ENCODE measurements around the gene SLC25A19.

Gene SLC25A19

DNA sequence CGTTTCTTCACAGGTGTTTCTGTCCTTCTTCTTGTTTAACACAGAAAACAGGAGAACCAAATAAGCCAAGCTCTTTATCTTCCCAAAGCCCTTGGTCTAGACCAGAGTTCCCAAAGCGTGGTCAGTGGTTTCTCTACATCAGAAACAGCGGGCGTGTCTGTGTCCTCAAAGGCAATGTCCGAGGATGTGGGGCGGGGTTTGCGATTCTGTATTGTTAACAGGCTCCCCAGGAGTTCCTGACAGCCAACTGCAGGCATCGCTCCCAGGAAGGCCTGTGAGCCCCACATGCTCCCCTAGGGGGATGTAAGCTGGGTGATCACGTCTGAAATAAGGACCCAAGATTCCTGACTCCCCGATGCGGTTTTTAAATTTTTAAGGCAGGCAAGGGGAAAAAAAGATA, 28.4 kb upstream of the SLC25A19 start:
- TF ChIP-seq SIN3A (IDR thresholded peaks at IDR 0.05; ENCODE audit: borderline replicate concordance, insufficient read depth, low read length) = no peak
- no peak for TF ChIP-seq FOXP2 (optimal IDR thresholded peaks at IDR 0.05; ENCODE audit: borderline replicate concordance, extremely low read depth, extremely low read length, insufficient read depth)

DNA sequence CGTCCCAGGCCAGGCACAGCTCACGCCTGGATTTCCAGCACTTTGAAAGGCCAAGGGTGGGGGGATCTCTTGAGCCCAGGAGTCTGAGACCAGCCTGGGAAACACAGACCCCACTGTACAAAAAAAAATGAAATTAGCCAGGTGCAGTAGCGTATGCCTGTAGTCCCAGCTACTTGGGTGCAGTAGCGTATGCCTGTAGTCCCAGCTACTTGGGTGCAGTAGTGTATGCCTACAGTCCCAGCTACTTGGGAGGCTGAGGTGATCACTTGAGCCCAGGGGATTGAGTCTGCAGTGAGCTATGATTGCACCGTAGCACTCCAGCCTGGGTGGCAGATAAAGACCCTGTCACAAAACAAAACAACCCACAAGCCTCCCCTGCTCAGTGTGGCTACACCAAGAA, 27.0 kb upstream of the SLC25A19 start:
- TF ChIP-seq FOXP2 (optimal IDR thresholded peaks at IDR 0.05; ENCODE audit: borderline replicate concordance, extremely low read depth, extremely low read length, insufficient read depth) (no peak), TAF1 (IDR thresholded peaks at IDR 0.05; ENCODE audit: borderline replicate concordance, insufficient read depth, low read length) (no peak), SIN3A (IDR thresholded peaks at IDR 0.05; ENCODE audit: borderline replicate concordance, insufficient read depth, low read length) (no peak), POLR2AphosphoS5 (IDR thresholded peaks at IDR 0.05; ENCODE audit: low read depth, low read length) (no peak)
- TF ChIP-seq, protein P1, sequence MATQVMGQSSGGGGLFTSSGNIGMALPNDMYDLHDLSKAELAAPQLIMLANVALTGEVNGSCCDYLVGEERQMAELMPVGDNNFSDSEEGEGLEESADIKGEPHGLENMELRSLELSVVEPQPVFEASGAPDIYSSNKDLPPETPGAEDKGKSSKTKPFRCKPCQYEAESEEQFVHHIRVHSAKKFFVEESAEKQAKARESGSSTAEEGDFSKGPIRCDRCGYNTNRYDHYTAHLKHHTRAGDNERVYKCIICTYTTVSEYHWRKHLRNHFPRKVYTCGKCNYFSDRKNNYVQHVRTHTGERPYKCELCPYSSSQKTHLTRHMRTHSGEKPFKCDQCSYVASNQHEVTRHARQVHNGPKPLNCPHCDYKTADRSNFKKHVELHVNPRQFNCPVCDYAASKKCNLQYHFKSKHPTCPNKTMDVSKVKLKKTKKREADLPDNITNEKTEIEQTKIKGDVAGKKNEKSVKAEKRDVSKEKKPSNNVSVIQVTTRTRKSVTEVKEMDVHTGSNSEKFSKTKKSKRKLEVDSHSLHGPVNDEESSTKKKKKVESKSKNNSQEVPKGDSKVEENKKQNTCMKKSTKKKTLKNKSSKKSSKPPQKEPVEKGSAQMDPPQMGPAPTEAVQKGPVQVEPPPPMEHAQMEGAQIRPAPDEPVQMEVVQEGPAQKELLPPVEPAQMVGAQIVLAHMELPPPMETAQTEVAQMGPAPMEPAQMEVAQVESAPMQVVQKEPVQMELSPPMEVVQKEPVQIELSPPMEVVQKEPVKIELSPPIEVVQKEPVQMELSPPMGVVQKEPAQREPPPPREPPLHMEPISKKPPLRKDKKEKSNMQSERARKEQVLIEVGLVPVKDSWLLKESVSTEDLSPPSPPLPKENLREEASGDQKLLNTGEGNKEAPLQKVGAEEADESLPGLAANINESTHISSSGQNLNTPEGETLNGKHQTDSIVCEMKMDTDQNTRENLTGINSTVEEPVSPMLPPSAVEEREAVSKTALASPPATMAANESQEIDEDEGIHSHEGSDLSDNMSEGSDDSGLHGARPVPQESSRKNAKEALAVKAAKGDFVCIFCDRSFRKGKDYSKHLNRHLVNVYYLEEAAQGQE (IDR thresholded peaks at IDR 0.05; ENCODE audit: insufficient read depth in 1 of 2, low read depth in 2 of 2, low read length in 2 of 2) = no peak

DNA sequence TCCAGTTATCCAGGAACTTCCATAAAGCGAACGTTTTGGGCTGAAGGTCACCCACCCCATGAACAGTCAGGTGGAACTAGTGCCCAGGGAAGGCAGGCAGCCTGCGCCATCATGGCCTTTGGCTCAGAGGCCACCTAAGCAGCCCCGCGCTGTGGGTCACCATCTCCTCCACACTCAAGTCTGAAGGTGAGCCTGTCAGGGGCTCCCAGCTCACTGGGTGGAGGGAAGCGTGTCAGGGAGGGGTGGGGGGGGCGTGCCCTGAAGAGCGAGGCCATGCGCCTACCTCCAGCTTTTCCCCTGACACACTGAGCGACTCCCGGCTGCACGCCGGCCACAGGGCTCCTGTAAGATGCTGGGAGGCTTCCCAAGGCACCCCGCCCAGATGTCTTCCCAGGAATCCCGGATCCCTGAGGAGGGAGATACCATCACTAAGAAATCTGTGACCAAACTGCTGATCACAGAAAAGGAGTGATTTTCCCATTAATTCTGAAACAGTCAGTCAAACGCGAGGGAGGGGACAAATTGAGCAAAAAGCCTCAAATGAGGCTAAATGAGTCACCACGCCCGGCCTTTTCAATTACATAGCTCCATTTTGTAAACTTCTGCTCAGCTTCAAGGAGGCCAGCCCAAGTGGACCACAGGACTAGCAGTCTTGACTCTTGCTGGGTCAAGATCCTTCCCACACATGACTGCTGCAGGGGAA, 26.5 kb upstream of the SLC25A19 start:
- TF ChIP-seq POLR2AphosphoS5 (IDR thresholded peaks at IDR 0.05; ENCODE audit: low read depth, low read length) (no peak), SIN3A (IDR thresholded peaks at IDR 0.05; ENCODE audit: borderline replicate concordance, insufficient read depth, low read length) (no peak), TAF1 (IDR thresholded peaks at IDR 0.05; ENCODE audit: borderline replicate concordance, insufficient read depth, low read length) (no peak), FOXP2 (optimal IDR thresholded peaks at IDR 0.05; ENCODE audit: borderline replicate concordance, extremely low read depth, extremely low read length, insufficient read depth) (no peak)
- TF ChIP-seq, protein P1 (IDR thresholded peaks at IDR 0.05; ENCODE audit: insufficient read depth in 1 of 2, low read depth in 2 of 2, low read length in 2 of 2) = no peak

DNA sequence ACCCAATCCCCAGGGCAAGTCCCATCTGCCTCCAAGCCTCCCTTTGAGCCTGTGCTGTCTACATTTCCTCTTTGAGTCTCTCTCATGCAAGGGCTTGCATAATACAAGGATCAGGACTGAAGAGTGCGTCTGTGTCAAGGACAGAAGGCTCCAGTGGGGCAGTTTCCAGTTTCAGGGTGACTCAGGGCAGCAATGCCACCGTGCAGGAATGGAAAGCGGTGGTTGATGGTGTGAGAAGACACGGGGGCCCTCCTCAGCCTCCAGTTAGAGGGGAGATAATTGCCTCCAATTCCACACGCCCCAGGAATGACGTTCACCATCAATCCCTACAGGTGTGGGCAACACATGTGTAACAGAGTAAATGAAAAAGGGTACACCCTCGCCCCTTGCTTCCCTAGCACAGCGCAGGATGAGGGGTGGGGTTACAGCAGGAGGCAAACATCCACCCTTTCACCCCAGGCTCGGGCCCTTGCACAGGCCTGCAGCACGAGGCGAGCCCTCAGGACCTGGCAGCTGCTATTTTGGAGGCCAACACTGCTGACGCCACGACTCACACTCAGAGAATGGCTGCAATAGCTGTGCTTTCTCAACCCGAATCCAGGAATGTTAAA, 24.8 kb upstream of the SLC25A19 start:
- TF ChIP-seq TAF1 (IDR thresholded peaks at IDR 0.05; ENCODE audit: borderline replicate concordance, insufficient read depth, low read length) = no peak

DNA sequence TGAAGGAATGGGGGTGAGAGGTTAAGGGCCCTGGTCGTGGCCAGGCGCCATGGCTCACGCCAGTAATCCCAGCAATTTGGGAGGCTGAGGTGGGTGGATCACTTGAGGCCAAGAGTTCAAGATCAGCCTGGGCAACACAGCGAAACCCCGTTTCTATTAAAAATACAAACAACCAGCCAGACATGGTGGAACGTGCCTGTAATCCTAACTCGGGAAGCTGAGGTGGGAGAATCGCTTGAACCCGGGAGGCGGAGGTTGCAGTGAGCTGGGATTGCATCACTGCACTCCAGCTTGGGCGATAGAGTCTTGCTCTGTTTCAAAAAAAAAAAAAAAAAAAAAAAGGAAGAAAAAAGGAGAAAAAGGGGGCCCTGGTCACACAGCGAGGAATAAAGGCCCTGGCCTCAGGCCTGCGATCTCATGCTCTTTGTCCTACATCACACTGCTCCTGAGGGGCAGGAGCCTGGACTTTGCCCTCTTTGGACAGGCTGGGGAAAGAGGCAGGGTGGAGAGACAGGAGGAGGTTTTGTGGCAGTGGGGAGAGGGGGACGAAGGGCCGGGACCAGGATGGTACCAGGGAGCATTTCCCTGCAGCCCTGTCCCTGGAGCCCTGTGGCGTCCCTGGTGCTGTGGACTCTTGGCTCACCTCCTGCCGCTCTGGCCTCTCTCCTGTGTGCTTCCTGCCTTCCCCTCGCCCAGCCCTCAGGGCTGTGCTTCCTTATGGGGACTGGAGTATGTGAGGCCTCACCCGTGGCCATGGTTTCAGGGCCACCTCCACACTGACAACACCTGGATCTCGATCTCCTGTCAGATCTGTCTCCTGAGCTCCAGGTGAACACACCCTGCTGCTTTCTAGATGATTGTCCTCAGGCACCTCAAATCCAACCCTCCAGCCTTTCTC, 19.7 kb upstream of the SLC25A19 start:
- TF ChIP-seq TAF1 (IDR thresholded peaks at IDR 0.05; ENCODE audit: borderline replicate concordance, insufficient read depth, low read length) = no peak
- no peak for TF ChIP-seq SIN3A (IDR thresholded peaks at IDR 0.05; ENCODE audit: borderline replicate concordance, insufficient read depth, low read length)
- TF ChIP-seq, protein P1 (IDR thresholded peaks at IDR 0.05; ENCODE audit: insufficient read depth in 1 of 2, low read depth in 2 of 2, low read length in 2 of 2) = no peak
- TF ChIP-seq POLR2AphosphoS5 (IDR thresholded peaks at IDR 0.05; ENCODE audit: low read depth, low read length) = no peak
- TF ChIP-seq FOXP2 (optimal IDR thresholded peaks at IDR 0.05; ENCODE audit: borderline replicate concordance, extremely low read depth, extremely low read length, insufficient read depth) = no peak

Data from PFSK-1 (cell line).